Transverse colon (tissue), 4 donors: ENCODE measurements around the gene DOCK1.

Experiments used
- POLR2A ChIP-seq: fragments of 450-650 bp; IDR thresholded peaks from one replicate; pipeline ENCODE4 v1.6.1; 2016; ENCODE audit warnings: antibody characterized with exemption, mild to moderate bottlenecking, moderate library complexity
- POLR2AphosphoS5 ChIP-seq, 3 donors: sonication (generic); formaldehyde crosslinking; IDR thresholded peaks; one replicate each; pipeline ENCODE4 v1.6.1; 2016; ENCODE audit warnings: antibody characterized with exemption in 3 of 3
- TF ChIP-seq, protein P1 (sequence below), 5 experiments: fragments of 200-600 bp in 3 of 5; fragments of 450-650 bp in 2 of 5; sonication (generic) in 3 of 5; IDR thresholded peaks; 1 replicate in 2 of 5; 2 replicates in 3 of 5; pipeline ENCODE4 v1.5.1; 2016 to 2017; ENCODE audit warnings: antibody characterized with exemption in 5 of 5, inconsistent platforms in 3 of 5, mild to moderate bottlenecking in 2 of 5, moderate library complexity in 1 of 5

DNA sequence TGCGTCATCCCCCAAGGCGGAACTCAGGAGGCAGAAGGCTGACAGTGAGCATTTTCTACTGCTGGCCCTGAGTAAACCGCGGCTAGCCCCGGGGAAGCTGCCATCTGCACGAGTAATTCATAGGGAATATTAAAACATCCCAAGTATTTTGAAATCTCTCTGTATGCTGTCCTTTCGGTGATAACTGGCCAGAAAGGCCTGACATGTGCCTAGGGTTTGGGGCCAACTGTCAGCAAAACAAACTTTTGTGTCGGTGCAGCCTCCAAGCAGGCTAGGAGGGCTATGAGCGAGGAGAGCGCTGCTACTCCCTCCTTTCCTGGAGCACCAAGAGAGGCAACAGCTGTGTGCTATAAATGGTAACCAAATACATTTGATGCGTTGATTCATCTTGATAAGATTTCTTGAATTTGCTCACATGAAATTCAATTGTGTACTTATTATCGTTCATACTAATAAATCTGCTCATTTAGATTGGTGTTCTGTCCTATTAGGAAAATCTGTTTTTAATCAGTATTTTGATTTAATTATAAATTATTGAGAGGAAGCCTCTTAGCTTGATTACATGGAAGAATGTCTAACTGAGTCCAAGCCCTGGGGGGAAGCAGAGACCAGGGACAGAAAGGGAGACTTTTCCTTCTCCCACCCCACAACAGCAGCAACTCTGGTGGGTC lies 519.5 kb downstream of the DOCK1 start:
- TF ChIP-seq POLR2A (no peak), POLR2AphosphoS5 (IDR thresholded peaks at IDR 0.05) (no peak)
- TF ChIP-seq, protein P1, sequence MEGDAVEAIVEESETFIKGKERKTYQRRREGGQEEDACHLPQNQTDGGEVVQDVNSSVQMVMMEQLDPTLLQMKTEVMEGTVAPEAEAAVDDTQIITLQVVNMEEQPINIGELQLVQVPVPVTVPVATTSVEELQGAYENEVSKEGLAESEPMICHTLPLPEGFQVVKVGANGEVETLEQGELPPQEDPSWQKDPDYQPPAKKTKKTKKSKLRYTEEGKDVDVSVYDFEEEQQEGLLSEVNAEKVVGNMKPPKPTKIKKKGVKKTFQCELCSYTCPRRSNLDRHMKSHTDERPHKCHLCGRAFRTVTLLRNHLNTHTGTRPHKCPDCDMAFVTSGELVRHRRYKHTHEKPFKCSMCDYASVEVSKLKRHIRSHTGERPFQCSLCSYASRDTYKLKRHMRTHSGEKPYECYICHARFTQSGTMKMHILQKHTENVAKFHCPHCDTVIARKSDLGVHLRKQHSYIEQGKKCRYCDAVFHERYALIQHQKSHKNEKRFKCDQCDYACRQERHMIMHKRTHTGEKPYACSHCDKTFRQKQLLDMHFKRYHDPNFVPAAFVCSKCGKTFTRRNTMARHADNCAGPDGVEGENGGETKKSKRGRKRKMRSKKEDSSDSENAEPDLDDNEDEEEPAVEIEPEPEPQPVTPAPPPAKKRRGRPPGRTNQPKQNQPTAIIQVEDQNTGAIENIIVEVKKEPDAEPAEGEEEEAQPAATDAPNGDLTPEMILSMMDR (IDR thresholded peaks at IDR 0.05), result no peak
